ENCODE data around the gene BCL11A. TPM values are rescaled to one million over a fixed set of nuclear protein-coding genes. Genes with fewer than 3 reads are reported as not detected.

Gene BCL11A
- total RNA-seq, 1 experiment from 2014 or later = 0.33 TPM

DNA sequence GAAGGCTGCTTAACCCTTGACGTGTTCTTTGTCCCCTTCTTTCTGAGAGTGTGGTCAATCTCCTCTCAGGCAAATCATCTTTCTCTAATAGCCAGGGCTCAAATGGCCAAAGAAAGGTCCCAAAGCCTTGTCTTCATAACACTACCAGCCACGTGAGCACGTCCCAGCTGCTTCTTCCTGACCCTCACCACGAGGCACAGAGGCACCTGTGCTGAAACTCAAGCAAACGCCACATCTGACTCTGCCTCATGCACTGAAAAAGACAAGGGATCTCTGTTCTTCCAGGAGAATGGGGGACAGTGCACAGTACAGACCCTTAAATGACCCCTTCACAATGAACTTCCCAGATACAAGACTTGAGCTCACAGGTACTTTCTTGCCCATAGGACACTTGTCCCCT is 31.8 kb downstream of the BCL11A start:
- BruUV-seq (replicated peaks) = no TSS peak
- Histone ChIP-seq H3K4me1 (ENCODE audit: control insufficient read depth, insufficient read depth, low read length) (no peaks in the 10 kb centered on the region), H3K36me3 (ENCODE audit: control insufficient read depth, insufficient read depth, low read length) (no peaks in the 10 kb centered on the region), H3K9me3 (ENCODE audit: control insufficient read depth, insufficient read depth, low read depth, low read length) (no peaks in the 10 kb centered on the region), H3K27me3 (ENCODE audit: control insufficient read depth, insufficient read depth, low read length) (peaks cover 14% of the 10 kb centered on the region; the same call in 1 of the 2 replicates), H3K27ac (ENCODE audit: low read length) (no peak overlapping the region), H3K4me3 (ENCODE audit: low read depth in 2 of 2, low read length in 2 of 2) (no peak overlapping the region)
- DNase-seq (ENCODE audit: low read depth, low spot score) (no peak), ATAC-seq (no peak)
- ChIA-PET POLR2A (no interaction called here), CTCF (no interaction called here)
- TF ChIP-seq, protein P1, sequence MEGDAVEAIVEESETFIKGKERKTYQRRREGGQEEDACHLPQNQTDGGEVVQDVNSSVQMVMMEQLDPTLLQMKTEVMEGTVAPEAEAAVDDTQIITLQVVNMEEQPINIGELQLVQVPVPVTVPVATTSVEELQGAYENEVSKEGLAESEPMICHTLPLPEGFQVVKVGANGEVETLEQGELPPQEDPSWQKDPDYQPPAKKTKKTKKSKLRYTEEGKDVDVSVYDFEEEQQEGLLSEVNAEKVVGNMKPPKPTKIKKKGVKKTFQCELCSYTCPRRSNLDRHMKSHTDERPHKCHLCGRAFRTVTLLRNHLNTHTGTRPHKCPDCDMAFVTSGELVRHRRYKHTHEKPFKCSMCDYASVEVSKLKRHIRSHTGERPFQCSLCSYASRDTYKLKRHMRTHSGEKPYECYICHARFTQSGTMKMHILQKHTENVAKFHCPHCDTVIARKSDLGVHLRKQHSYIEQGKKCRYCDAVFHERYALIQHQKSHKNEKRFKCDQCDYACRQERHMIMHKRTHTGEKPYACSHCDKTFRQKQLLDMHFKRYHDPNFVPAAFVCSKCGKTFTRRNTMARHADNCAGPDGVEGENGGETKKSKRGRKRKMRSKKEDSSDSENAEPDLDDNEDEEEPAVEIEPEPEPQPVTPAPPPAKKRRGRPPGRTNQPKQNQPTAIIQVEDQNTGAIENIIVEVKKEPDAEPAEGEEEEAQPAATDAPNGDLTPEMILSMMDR (IDR thresholded peaks at IDR 0.05) = no peak
- TF ChIP-seq TCF7L2 (IDR thresholded peaks at IDR 0.05; ENCODE audit: low read depth, low read length) = no peak
- TF ChIP-seq, protein P2, sequence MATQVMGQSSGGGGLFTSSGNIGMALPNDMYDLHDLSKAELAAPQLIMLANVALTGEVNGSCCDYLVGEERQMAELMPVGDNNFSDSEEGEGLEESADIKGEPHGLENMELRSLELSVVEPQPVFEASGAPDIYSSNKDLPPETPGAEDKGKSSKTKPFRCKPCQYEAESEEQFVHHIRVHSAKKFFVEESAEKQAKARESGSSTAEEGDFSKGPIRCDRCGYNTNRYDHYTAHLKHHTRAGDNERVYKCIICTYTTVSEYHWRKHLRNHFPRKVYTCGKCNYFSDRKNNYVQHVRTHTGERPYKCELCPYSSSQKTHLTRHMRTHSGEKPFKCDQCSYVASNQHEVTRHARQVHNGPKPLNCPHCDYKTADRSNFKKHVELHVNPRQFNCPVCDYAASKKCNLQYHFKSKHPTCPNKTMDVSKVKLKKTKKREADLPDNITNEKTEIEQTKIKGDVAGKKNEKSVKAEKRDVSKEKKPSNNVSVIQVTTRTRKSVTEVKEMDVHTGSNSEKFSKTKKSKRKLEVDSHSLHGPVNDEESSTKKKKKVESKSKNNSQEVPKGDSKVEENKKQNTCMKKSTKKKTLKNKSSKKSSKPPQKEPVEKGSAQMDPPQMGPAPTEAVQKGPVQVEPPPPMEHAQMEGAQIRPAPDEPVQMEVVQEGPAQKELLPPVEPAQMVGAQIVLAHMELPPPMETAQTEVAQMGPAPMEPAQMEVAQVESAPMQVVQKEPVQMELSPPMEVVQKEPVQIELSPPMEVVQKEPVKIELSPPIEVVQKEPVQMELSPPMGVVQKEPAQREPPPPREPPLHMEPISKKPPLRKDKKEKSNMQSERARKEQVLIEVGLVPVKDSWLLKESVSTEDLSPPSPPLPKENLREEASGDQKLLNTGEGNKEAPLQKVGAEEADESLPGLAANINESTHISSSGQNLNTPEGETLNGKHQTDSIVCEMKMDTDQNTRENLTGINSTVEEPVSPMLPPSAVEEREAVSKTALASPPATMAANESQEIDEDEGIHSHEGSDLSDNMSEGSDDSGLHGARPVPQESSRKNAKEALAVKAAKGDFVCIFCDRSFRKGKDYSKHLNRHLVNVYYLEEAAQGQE (IDR thresholded peaks at IDR 0.05; ENCODE audit: insufficient read depth in 1 of 2, low read depth in 2 of 2, low read length in 1 of 2) = no peak
- TF ChIP-seq SIN3A (IDR thresholded peaks at IDR 0.05; ENCODE audit: borderline replicate concordance, insufficient read depth, low read depth, low read length) = no peak
- no peak for TF ChIP-seq POLR2AphosphoS5 (IDR thresholded peaks at IDR 0.05; ENCODE audit: low read depth, low read length)
- in situ Hi-C loops (cut with HindIII; ENCODE audit: low pct_unique_long_range_greater_than_20kb, low sequenced_read_pairs) (no loop called here), intact Hi-C loops (cut with micrococcal nuclease; ENCODE audit: unreplicated experiment) (no loop called here)

GRCh38 chr2:60520917-60521539 is 32.4 kb downstream of the BCL11A start:
- CTCF ChIA-PET = interaction anchor here (0.6 kb wide), 1 partner anchor 25 kb away, joined by 12 read pairs; no protein-coding TSS in a partner anchor
- no peaks in the 10 kb centered on the region for H3K9me3 ChIP-seq (ENCODE audit: control insufficient read depth, insufficient read depth, low read depth, low read length)
- no TSS peak for BruUV-seq (replicated peaks)
- H3K4me1 ChIP-seq (ENCODE audit: control insufficient read depth, insufficient read depth, low read length) = no peaks in the 10 kb centered on the region
- TF ChIP-seq, protein P2 (IDR thresholded peaks at IDR 0.05; ENCODE audit: insufficient read depth in 1 of 2, low read depth in 2 of 2, low read length in 1 of 2) = no peak
- TF ChIP-seq TCF7L2 (IDR thresholded peaks at IDR 0.05; ENCODE audit: low read depth, low read length) (no peak), SIN3A (IDR thresholded peaks at IDR 0.05; ENCODE audit: borderline replicate concordance, insufficient read depth, low read depth, low read length) (no peak), POLR2AphosphoS5 (IDR thresholded peaks at IDR 0.05; ENCODE audit: low read depth, low read length) (no peak)
- in situ Hi-C loops (cut with HindIII; ENCODE audit: low pct_unique_long_range_greater_than_20kb, low sequenced_read_pairs) (no loop called here), intact Hi-C loops (cut with micrococcal nuclease; ENCODE audit: unreplicated experiment) (no loop called here)
- no peak overlapping the region for H3K27ac ChIP-seq (ENCODE audit: low read length)
- POLR2A ChIA-PET = no interaction called here
- DNase-seq (ENCODE audit: low read depth, low spot score) (no peak), ATAC-seq (no peak)
- peaks cover 14% of the 10 kb centered on the region; the same call in 1 of the 2 replicates for H3K27me3 ChIP-seq (ENCODE audit: control insufficient read depth, insufficient read depth, low read length)
- H3K4me3 ChIP-seq (ENCODE audit: low read depth in 2 of 2, low read length in 2 of 2) = no peak overlapping the region
- no peaks in the 10 kb centered on the region for H3K36me3 ChIP-seq (ENCODE audit: control insufficient read depth, insufficient read depth, low read length)
